ENCODE data around the gene DLGAP5.

The DLGAP5 gene

GRCh38 chr14:55188686-55189295 is 2.6 kb downstream of the DLGAP5 start:
- no peak for DNase-seq

- DNase-seq, result no peak
Observed at GRCh38 chr14:55180434-55180833, 11.0 kb downstream of the DLGAP5 start.

GRCh38 chr14:55180006-55180405 is 11.4 kb downstream of the DLGAP5 start:
- no peak for DNase-seq

- no peak for DNase-seq
Observed at GRCh38 chr14:55170526-55170925, 20.9 kb downstream of the DLGAP5 start.

- no peak for DNase-seq
Observed at GRCh38 chr14:55160989-55161388, 30.4 kb downstream of the DLGAP5 start.

GRCh38 chr14:55158412-55158811 is 33.0 kb downstream of the DLGAP5 start:
- DNase-seq, result no peak

- DNase-seq, result no peak
Observed at GRCh38 chr14:55157080-55157479, 34.3 kb downstream of the DLGAP5 start.

- no peak for DNase-seq
Observed at GRCh38 chr14:55153951-55154350, 37.4 kb downstream of the DLGAP5 start.

GRCh38 chr14:55152052-55152753 is 39.2 kb downstream of the DLGAP5 start:
- no peak for DNase-seq

- DNase-seq, result no peak
Observed at GRCh38 chr14:55151601-55152000, 39.8 kb downstream of the DLGAP5 start.

GRCh38 chr14:55146425-55146824 is 45.0 kb downstream of the DLGAP5 start:
- DNase-seq, result no peak

- no peak for DNase-seq
Observed at GRCh38 chr14:55142466-55142865, 48.9 kb downstream of the DLGAP5 start.

- no peak for DNase-seq
Observed at GRCh38 chr14:55141825-55142224, 49.6 kb downstream of the DLGAP5 start.

- DNase-seq, result no peak
Observed at GRCh38 chr14:55139696-55140509, 51.5 kb downstream of the DLGAP5 start.

- no peak for DNase-seq
Observed at GRCh38 chr14:55139141-55139540, 52.2 kb downstream of the DLGAP5 start.

- DNase-seq, result no peak
Observed at GRCh38 chr14:55138091-55138490, 53.3 kb downstream of the DLGAP5 start.

GRCh38 chr14:55136885-55137786 is 54.2 kb downstream of the DLGAP5 start:
- DNase-seq, result no peak

GRCh38 chr14:55136241-55136640 is 55.1 kb downstream of the DLGAP5 start:
- no peak for DNase-seq

GRCh38 chr14:55133416-55133815 is 58.0 kb downstream of the DLGAP5 start:
- no peak for DNase-seq

- no peak for DNase-seq
Observed at GRCh38 chr14:55131370-55132137, 59.8 kb downstream of the DLGAP5 start.

- no peak for DNase-seq
Observed at GRCh38 chr14:55130196-55130550, 61.2 kb downstream of the DLGAP5 start.
